DOHH2 (cell line): ENCODE data around the gene PYCR2.

Source experiments
- H3F3A ChIP-seq: fragments of 200-600 bp; sonication (generic), shearing (Covaris generic); 2 replicates; pipeline ENCODE4 v1.6.0; 2016; ENCODE audit warnings: antibody characterized with exemption, mild to moderate bottlenecking; ENCODE audit not compliant: control insufficient read depth, insufficient read depth
- H3K27ac ChIP-seq: fragments of 200-600 bp; sonication (generic); 2 replicates; pipeline ENCODE4 v1.5.1; 2014; ENCODE audit warnings: low read depth, mild to moderate bottlenecking, low read length, moderate library complexity
- H3K27me3 ChIP-seq: fragments of 200-600 bp; sonication (generic); 2 replicates; pipeline ENCODE4 v1.6.1; 2014; ENCODE audit warnings: mild to moderate bottlenecking, low read length, mixed read lengths; ENCODE audit not compliant: control insufficient read depth
- H3K36me3 ChIP-seq: fragments of 200-600 bp; sonication (generic); 2 replicates; pipeline ENCODE4 v1.6.1; 2014; ENCODE audit warnings: mild to moderate bottlenecking, low read length, moderate library complexity, mixed read lengths; ENCODE audit not compliant: control insufficient read depth
- H3K4me1 ChIP-seq: fragments of 200-600 bp; sonication (generic); 2 replicates; pipeline ENCODE4 v1.6.1; 2014; ENCODE audit warnings: mild to moderate bottlenecking, low read length, mixed read lengths; ENCODE audit not compliant: control insufficient read depth
- H3K4me2 ChIP-seq: fragments of 200-600 bp; sonication (generic); 2 replicates; pipeline ENCODE4 v1.6.0; 2014; ENCODE audit warnings: mild to moderate bottlenecking, low read length, moderate library complexity
- H3K4me3 ChIP-seq: fragments of 200-600 bp; sonication (generic); 2 replicates; pipeline ENCODE4 v1.5.1; 2014; ENCODE audit warnings: mild to moderate bottlenecking, low read length, mixed read lengths
- H3K79me2 ChIP-seq: fragments of 200-600 bp; sonication (generic); 2 replicates; pipeline ENCODE4 v1.6.1; 2014; ENCODE audit warnings: mild to moderate bottlenecking, low read length, mixed read lengths; ENCODE audit not compliant: control insufficient read depth
- H3K9me2 ChIP-seq: fragments of 200-600 bp; sonication (generic); replicated peaks from 2 replicates; pipeline ENCODE4 v1.6.1; 2014; ENCODE audit warnings: mild to moderate bottlenecking, low read length, mixed read lengths; ENCODE audit not compliant: control insufficient read depth
- H3K9me3 ChIP-seq: fragments of 200-600 bp; sonication (generic); 2 replicates; pipeline ENCODE4 v1.6.1; 2014; ENCODE audit warnings: antibody characterized with exemption, low read length, mixed read lengths; ENCODE audit not compliant: control insufficient read depth, insufficient read depth
- H4K20me1 ChIP-seq: fragments of 200-600 bp; sonication (generic); 2 replicates; pipeline ENCODE4 v1.6.0; 2014; ENCODE audit warnings: low read depth, mild to moderate bottlenecking, antibody characterized with exemption, low read length, moderate library complexity; ENCODE audit not compliant: control insufficient read depth, insufficient read depth
- EZH2phosphoT487 ChIP-seq: fragments of 200-600 bp; sonication (generic); IDR thresholded peaks from 2 replicates; pipeline ENCODE4 v1.6.1; 2017; ENCODE audit warnings: borderline replicate concordance, mild to moderate bottlenecking, antibody characterized with exemption, low read length, moderate library complexity, mixed read lengths
- TF ChIP-seq, protein P1 (sequence below): fragments of 200-600 bp; sonication (generic); IDR thresholded peaks from one replicate; pipeline ENCODE4 v1.5.1; 2014; ENCODE audit warnings: antibody characterized with exemption, mild to moderate bottlenecking, low read depth, low read length; ENCODE audit not compliant: poor library complexity, severe bottlenecking

Gene PYCR2

DNA sequence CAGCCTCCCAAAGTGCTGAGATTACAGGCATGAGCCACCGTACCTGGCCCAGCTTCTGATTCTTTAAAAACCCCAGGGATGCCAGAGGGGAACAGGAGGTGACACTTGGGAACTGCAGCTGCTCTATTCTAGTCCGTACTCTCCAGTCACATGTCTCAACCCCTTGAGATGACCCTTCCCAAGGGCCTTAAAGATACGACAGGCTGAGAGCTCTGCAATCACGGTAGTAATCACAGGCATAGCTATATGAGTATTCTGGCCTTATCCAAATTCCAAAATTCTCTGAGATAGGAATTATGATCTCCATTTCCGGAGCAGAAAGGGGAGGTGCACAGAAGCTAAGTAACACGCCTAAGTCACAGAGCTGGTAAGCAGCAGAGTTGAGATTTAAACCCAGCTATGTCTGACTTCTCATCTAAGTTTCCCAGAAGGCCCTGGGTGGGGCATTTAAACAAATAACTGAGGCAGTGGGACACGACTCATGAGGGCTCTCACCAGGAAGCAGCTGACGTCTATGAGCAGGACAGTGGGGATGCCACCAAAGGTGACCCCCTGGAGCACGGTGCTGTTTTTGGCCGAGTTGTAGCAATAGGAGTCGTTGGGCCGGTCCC lies 47.0 kb downstream of the PYCR2 start:
- no peak overlapping the region for H3K27ac ChIP-seq
- H3K4me3 ChIP-seq = no peak overlapping the region
- TF ChIP-seq EZH2phosphoT487 = no peak
- TF ChIP-seq, protein P1, sequence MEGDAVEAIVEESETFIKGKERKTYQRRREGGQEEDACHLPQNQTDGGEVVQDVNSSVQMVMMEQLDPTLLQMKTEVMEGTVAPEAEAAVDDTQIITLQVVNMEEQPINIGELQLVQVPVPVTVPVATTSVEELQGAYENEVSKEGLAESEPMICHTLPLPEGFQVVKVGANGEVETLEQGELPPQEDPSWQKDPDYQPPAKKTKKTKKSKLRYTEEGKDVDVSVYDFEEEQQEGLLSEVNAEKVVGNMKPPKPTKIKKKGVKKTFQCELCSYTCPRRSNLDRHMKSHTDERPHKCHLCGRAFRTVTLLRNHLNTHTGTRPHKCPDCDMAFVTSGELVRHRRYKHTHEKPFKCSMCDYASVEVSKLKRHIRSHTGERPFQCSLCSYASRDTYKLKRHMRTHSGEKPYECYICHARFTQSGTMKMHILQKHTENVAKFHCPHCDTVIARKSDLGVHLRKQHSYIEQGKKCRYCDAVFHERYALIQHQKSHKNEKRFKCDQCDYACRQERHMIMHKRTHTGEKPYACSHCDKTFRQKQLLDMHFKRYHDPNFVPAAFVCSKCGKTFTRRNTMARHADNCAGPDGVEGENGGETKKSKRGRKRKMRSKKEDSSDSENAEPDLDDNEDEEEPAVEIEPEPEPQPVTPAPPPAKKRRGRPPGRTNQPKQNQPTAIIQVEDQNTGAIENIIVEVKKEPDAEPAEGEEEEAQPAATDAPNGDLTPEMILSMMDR = no peak
- no peaks in the 10 kb centered on the region for H3K79me2 ChIP-seq
- no peaks in the 10 kb centered on the region for H3K9me2 ChIP-seq
- H4K20me1 ChIP-seq = no peaks in the 10 kb centered on the region
- H3K27me3 ChIP-seq = peaks cover 26% of the 10 kb centered on the region
- no peaks in the 10 kb centered on the region for H3F3A ChIP-seq
- H3K4me2 ChIP-seq = no peak overlapping the region
- H3K36me3 ChIP-seq = no peaks in the 10 kb centered on the region
- H3K9me3 ChIP-seq = no peaks in the 10 kb centered on the region
- peaks cover 9% of the 10 kb centered on the region for H3K4me1 ChIP-seq

DNA sequence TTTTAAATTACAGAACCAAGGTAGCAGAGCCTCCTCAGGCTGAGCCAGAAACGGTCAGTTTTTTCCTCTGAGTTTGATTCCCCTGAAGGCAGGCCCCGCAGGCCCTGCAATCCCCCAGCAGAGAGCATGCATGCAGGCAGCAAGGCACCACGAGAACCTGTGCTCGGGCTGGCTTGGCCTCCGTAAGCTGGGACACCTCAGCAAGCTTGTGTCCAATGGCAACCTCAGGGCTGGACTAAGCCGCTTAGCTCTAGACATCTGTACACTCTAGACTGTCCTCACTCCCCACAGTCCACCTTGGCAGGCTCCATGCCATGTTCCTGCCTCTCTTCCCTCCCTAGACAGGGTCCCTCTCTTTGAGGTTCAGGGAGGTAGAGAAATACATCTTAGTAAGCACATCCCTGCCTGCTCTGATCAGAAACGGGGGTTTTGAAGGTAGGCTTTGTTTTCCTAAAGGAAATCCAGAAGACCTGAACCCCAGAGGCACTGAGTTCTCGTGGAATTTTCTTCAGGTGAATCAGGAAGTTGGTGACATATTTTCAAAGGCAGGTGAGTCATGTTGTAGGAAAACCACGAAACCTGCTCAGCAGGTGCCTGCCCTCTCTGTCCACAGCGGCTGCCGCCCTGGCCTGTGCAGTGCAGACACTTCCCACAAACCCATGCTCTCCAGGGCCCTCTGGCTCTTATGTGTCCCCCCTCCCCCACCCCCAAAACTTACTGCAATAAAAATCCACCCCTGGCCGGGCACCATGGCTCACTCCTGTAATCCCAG lies 48.8 kb downstream of the PYCR2 start:
- no peak for TF ChIP-seq EZH2phosphoT487
- TF ChIP-seq, protein P1 = no peak
- no peaks in the 10 kb centered on the region for H3K9me2 ChIP-seq
- H3K9me3 ChIP-seq = no peaks in the 10 kb centered on the region
- no peaks in the 10 kb centered on the region for H3K36me3 ChIP-seq
- no peaks in the 10 kb centered on the region for H4K20me1 ChIP-seq
- H3K27me3 ChIP-seq = peaks cover 8% of the 10 kb centered on the region; the same call in 1 of the 2 replicates
- H3K4me3 ChIP-seq = no peak overlapping the region
- no peak overlapping the region for H3K4me2 ChIP-seq
- no peaks in the 10 kb centered on the region for H3F3A ChIP-seq
- no peaks in the 10 kb centered on the region for H3K79me2 ChIP-seq
- no peaks in the 10 kb centered on the region for H3K4me1 ChIP-seq
- no peak overlapping the region for H3K27ac ChIP-seq

DNA sequence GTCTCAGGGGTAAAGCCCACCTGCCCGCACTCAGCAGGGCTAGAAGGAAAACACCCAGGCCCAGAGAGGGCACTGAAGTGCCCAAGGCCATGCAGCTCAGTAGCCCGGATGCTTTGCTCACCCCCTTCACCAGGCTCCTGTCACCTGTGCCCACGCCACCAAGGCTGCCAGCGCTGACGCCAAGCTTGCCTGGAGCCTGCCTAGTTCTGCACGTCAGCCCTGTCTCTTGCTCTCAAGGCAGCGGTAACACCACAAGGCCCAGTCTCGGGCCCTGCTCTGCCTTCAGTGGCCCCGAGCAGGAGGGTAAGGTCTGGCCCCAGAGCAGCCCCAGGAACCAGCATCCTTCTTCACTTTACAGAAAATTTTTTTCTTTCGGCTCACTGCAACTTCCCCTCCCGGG lies 49.6 kb downstream of the PYCR2 start:
- H3F3A ChIP-seq = no peaks in the 10 kb centered on the region
- no peaks in the 10 kb centered on the region for H3K9me3 ChIP-seq
- H3K4me2 ChIP-seq = no peak overlapping the region
- H3K4me1 ChIP-seq = no peaks in the 10 kb centered on the region
- H3K9me2 ChIP-seq = no peaks in the 10 kb centered on the region
- no peaks in the 10 kb centered on the region for H3K36me3 ChIP-seq
- no peak overlapping the region for H3K27ac ChIP-seq
- no peak overlapping the region for H3K4me3 ChIP-seq
- TF ChIP-seq EZH2phosphoT487 = no peak
- TF ChIP-seq, protein P1 = no peak
- peaks cover 4% of the 10 kb centered on the region; the same call in 1 of the 2 replicates for H3K27me3 ChIP-seq
- no peaks in the 10 kb centered on the region for H3K79me2 ChIP-seq
- H4K20me1 ChIP-seq = no peaks in the 10 kb centered on the region
